HCT116 (cell line): Measurements from ENCODE around the gene TCFL5. TPM values are rescaled to one million over a fixed set of nuclear protein-coding genes. Genes with fewer than 3 reads are reported as not detected.

Experiments used
- ATAC-seq: fragments of 200-7000 bp; cut with Tn5 transposase; 2 replicates; pipeline ENCODE4 v1.9.1; 2020; ENCODE audit warnings: mild to moderate bottlenecking, moderate library complexity
- BruUV-seq: library from RNA; stranded (reverse); fragments of 400-500 nt; replicated peaks from 2 replicates; lab custom pipeline; 2021; lab: Mats Ljungman, UMichigan
- CTCF ChIA-PET: fragments of 300-600 bp; sonication (Branson Sonifier 250); formaldehyde crosslinking; loops from one replicate; lab custom pipeline; 2021; ENCODE audit warnings: antibody characterized with exemption; lab: Charles Lee
- POLR2A ChIA-PET: fragments of 300-600, 350-600 bp; sonication (Branson Sonifier 250); formaldehyde crosslinking; loops from one replicate; lab custom pipeline; 2021; ENCODE audit warnings: antibody characterized with exemption; lab: Charles Lee
- RAD21 ChIA-PET, 2 experiments: fragments of 300-600 bp; sonication (Branson Sonifier 250); formaldehyde crosslinking; loops; one replicate each; lab custom pipeline; 2023; ENCODE audit warnings: low total read pairs in 2 of 2; ENCODE audit not compliant: uncharacterized antibody in 2 of 2, unreplicated experiment in 2 of 2, low non-redundant PET in 1 of 2; lab: Charles Lee
- DNase-seq: peaks from one replicate; pipeline ENCODE4 v3.0.0-alpha.2; 2010; ENCODE audit warnings: low read depth, low spot score
- H2AFZ ChIP-seq: fragments of 200-600 bp; shearing (Covaris generic), sonication (generic); 2 replicates; pipeline ENCODE4 v1.6.1; 2017; ENCODE audit warnings: low read depth, mixed run types, mixed read lengths, antibody characterized with exemption, low read length; ENCODE audit not compliant: poor library complexity, severe bottlenecking
- H3K27ac ChIP-seq: 2 replicates; pipeline ENCODE4 v1.5.1; 2012; ENCODE audit warnings: low read depth, low read length
- H3K27me3 ChIP-seq: fragments of 200-600 bp; sonication (generic); 2 replicates; pipeline ENCODE4 v1.6.1; 2016; ENCODE audit warnings: mixed run types, low read length, mixed read lengths; ENCODE audit not compliant: insufficient read depth
- H3K36me3 ChIP-seq, 2 experiments: fragments of 200-500 bp in 1 of 2; fragments of 200-600 bp in 1 of 2; sonication (Bioruptor generic) in 1 of 2; sonication (generic) in 1 of 2; 2 replicates each; pipeline versions ENCODE4 v1.5.1 to v1.6.1; 2014 to 2016; ENCODE audit warnings: low read length in 2 of 2, inconsistent platforms in 1 of 2, mixed read lengths in 1 of 2, mixed run types in 1 of 2; ENCODE audit not compliant: insufficient read depth in 2 of 2, control insufficient read depth in 1 of 2
- H3K4me1 ChIP-seq, 2 experiments: fragments of 200-600 bp in 1 of 2; sonication (generic) in 1 of 2; 2 replicates each; pipeline versions ENCODE4 v1.5.1 to v1.6.1; 2012 to 2017; ENCODE audit warnings: low read length in 2 of 2, inconsistent platforms in 1 of 2, mild to moderate bottlenecking in 1 of 2, mixed read lengths in 1 of 2, mixed run types in 1 of 2, moderate library complexity in 1 of 2; ENCODE audit not compliant: insufficient read depth in 2 of 2, control insufficient read depth in 1 of 2
- H3K4me2 ChIP-seq: fragments of 200-600 bp; sonication (generic); 2 replicates; pipeline ENCODE4 v1.6.1; 2017; ENCODE audit warnings: mixed run types, low read length, mixed read lengths
- H3K4me3 ChIP-seq, 2 experiments: fragments of 200-600 bp in 1 of 2; sonication (generic) in 1 of 2; replicated peaks in 1 of 2; 2 replicates each; pipeline ENCODE4 v1.5.1; 2011 to 2016; ENCODE audit warnings: low read length in 2 of 2, control low read depth in 1 of 2, low read depth in 1 of 2, mild to moderate bottlenecking in 1 of 2, mixed read lengths in 1 of 2, mixed run types in 1 of 2
- H3K79me2 ChIP-seq: fragments of 200-600 bp; sonication (generic); 2 replicates; pipeline ENCODE4 v1.6.1; 2017; ENCODE audit warnings: mild to moderate bottlenecking, mixed run types, low read length, moderate library complexity, mixed read lengths; ENCODE audit not compliant: insufficient read depth
- H3K9ac ChIP-seq: fragments of 200-600 bp; sonication (generic); 2 replicates; pipeline ENCODE4 v1.6.1; 2016; ENCODE audit warnings: low read length, mixed read lengths
- H3K9me2 ChIP-seq: fragments of 200-600 bp; sonication (generic), shearing (Covaris generic); 2 replicates; pipeline ENCODE4 v1.6.1; 2017; ENCODE audit warnings: mixed run types, mild to moderate bottlenecking, moderate library complexity; ENCODE audit not compliant: insufficient read depth
- H3K9me3 ChIP-seq, 2 experiments: fragments of 200-500 bp in 1 of 2; fragments of 200-600 bp in 1 of 2; sonication (Bioruptor generic) in 1 of 2; sonication (generic) in 1 of 2; 2 replicates each; pipeline ENCODE4 v1.6.1; 2014 to 2017; ENCODE audit warnings: low read length in 2 of 2, mixed read lengths in 2 of 2, inconsistent platforms in 1 of 2, low read depth in 1 of 2, mild to moderate bottlenecking in 1 of 2, mixed run types in 1 of 2, moderate library complexity in 1 of 2; ENCODE audit not compliant: control insufficient read depth in 1 of 2, insufficient read depth in 1 of 2
- H4K20me1 ChIP-seq: fragments of 200-600 bp; sonication (generic), shearing (Covaris generic); 2 replicates; pipeline ENCODE4 v1.6.1; 2017; ENCODE audit warnings: mixed run types, mild to moderate bottlenecking, moderate library complexity; ENCODE audit not compliant: insufficient read depth
- CBX3 ChIP-seq: IDR thresholded peaks from 2 replicates; pipeline ENCODE4 v1.6.1; 2012; ENCODE audit warnings: low read depth
- CEBPB ChIP-seq: IDR thresholded peaks from 2 replicates; pipeline ENCODE4 v1.6.1; 2012; ENCODE audit warnings: low read depth
- EGR1 ChIP-seq: IDR thresholded peaks from 2 replicates; pipeline ENCODE4 v1.6.1; 2012; ENCODE audit warnings: low read depth
- ELF1 ChIP-seq: IDR thresholded peaks from 2 replicates; pipeline ENCODE4 v1.6.1; 2012; ENCODE audit warnings: low read depth, borderline replicate concordance
- EZH2 ChIP-seq: fragments of 200-600 bp; sonication (generic); IDR thresholded peaks from 2 replicates; pipeline ENCODE4 v1.6.1; 2017; ENCODE audit warnings: antibody characterized with exemption, mixed run types
- EZH2phosphoT487 ChIP-seq: fragments of 200-600 bp; IDR thresholded peaks from 2 replicates; pipeline ENCODE4 v1.6.1; 2018; ENCODE audit warnings: antibody characterized with exemption, borderline replicate concordance
- FOSL1 ChIP-seq: IDR thresholded peaks from 2 replicates; pipeline ENCODE4 v1.6.1; 2012; ENCODE audit warnings: low read depth
- JUND ChIP-seq: IDR thresholded peaks from 2 replicates; pipeline ENCODE4 v1.6.1; 2012
- POLR2AphosphoS5 ChIP-seq: IDR thresholded peaks from 2 replicates; pipeline ENCODE4 v1.6.1; 2011; ENCODE audit warnings: mild to moderate bottlenecking, low read depth, low read length, moderate library complexity
- RAD21 ChIP-seq: IDR thresholded peaks from 2 replicates; pipeline ENCODE4 v1.6.1; 2012; ENCODE audit warnings: low read depth, mild to moderate bottlenecking
- SIN3A ChIP-seq: IDR thresholded peaks from 2 replicates; pipeline ENCODE4 v1.6.1; 2012; ENCODE audit warnings: low read depth
- SP1 ChIP-seq: IDR thresholded peaks from 2 replicates; pipeline ENCODE4 v1.6.1; 2012; ENCODE audit warnings: low read depth
- SRF ChIP-seq: IDR thresholded peaks from 2 replicates; pipeline ENCODE4 v1.6.1; 2012; ENCODE audit warnings: low read depth
- TCF7L2 ChIP-seq: IDR thresholded peaks from 2 replicates; pipeline ENCODE4 v1.7.0; 2011; ENCODE audit warnings: borderline replicate concordance, inconsistent platforms; ENCODE audit not compliant: insufficient read depth, insufficient read length; ENCODE audit errors: extremely low read depth
- ZFX ChIP-seq: fragments of 450-650 bp; IDR thresholded peaks from 2 replicates; pipeline ENCODE4 v1.6.1; 2017
- ZNF274 ChIP-seq: fragments of 200-500 bp; sonication (Bioruptor generic); IDR thresholded peaks from 2 replicates; pipeline ENCODE4 v1.6.1; 2014; ENCODE audit warnings: mild to moderate bottlenecking, low read depth, low read length, inconsistent platforms
- intact Hi-C: fragments of 100-400 bp; cut with micrococcal nuclease; formaldehyde crosslinking; loops from 2 replicates; pipeline ENCODE4 v1.10.0; 2022
- total RNA-seq: library from RNA; stranded (reverse); gene quantifications from one replicate; pipeline ENCODE4 v1.2.1, GENCODE V29; 2021; ENCODE audit not compliant: unreplicated experiment
- TF ChIP-seq, protein P1 (sequence below), 3 experiments: fragments of 200-600 bp in 1 of 3; sonication (generic) in 1 of 3; IDR thresholded peaks in 2 of 3; conservative IDR thresholded peaks in 1 of 3; 2 replicates each; pipeline ENCODE4 v1.5.1; 2012 to 2017; ENCODE audit warnings: low read depth in 2 of 3, low read length in 2 of 3, antibody characterized with exemption in 1 of 3, borderline replicate concordance in 1 of 3, control low read depth in 1 of 3, mild to moderate bottlenecking in 1 of 3, mixed read lengths in 1 of 3, mixed run types in 1 of 3, moderate library complexity in 1 of 3; ENCODE audit not compliant: insufficient read depth in 1 of 3
- TF ChIP-seq, protein P2 (sequence below): IDR thresholded peaks from 2 replicates; pipeline ENCODE4 v1.6.1; 2012
- TF ChIP-seq, protein P3 (sequence below): IDR thresholded peaks from 2 replicates; pipeline ENCODE4 v1.6.1; 2011; ENCODE audit warnings: mild to moderate bottlenecking, low read length, moderate library complexity; ENCODE audit not compliant: insufficient replicate concordance; ENCODE audit errors: extremely low read depth
- TF ChIP-seq, protein P4 (sequence below): IDR thresholded peaks from 2 replicates; pipeline ENCODE4 v1.6.1; 2012

TCFL5 gene
- total RNA-seq, 1 experiment from 2014 or later: 20.4 TPM

DNA sequence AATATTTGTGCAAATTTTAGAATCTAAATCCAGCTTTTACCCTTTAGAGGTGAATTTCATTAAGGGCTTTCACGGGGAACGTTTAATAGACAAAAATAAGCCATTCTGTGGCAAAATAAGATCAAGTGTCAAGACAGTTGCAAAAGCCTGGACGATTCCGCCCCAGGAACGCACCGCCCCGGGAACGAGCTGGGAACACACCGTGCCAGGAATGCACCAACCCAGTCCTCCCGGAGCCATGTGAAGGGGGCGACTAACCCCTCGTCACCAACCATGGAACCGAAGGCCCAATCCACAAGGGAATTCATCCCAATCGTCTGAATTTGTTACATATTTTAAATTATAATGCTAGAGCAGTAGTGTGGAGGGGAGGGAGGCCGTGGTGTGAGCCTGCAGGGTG, 20.8 kb upstream of the TCFL5 start:
- H3K9me2 ChIP-seq: no peaks in the 10 kb centered on the region
- no peaks in the 10 kb centered on the region for H3K27me3 ChIP-seq
- H3K4me2 ChIP-seq: no peak overlapping the region
- H3K79me2 ChIP-seq: no peaks in the 10 kb centered on the region
- no peaks in the 10 kb centered on the region for H4K20me1 ChIP-seq
- no peak overlapping the region for H3K9ac ChIP-seq
- H3K4me3 ChIP-seq: no peak overlapping the region
- BruUV-seq: no TSS peak
- DNase-seq: no peak
- no peaks in the 10 kb centered on the region for H3K4me1 ChIP-seq
- no peaks in the 10 kb centered on the region for H3K9me3 ChIP-seq
- no peak for ATAC-seq
- ChIA-PET CTCF (no interaction called here), RAD21 (no interaction called here), POLR2A (no interaction called here)
- H3K36me3 ChIP-seq: no peaks in the 10 kb centered on the region
- H3K27ac ChIP-seq: no peak overlapping the region
- no peak for TF ChIP-seq EZH2phosphoT487
- TF ChIP-seq CBX3: no peak
- TF ChIP-seq TCF7L2: no peak
- no peak for TF ChIP-seq SRF
- TF ChIP-seq RAD21: no peak
- TF ChIP-seq ZNF274: no peak
- TF ChIP-seq EZH2: no peak
- TF ChIP-seq ZFX: no peak
- TF ChIP-seq JUND: no peak
- TF ChIP-seq, protein P1, sequence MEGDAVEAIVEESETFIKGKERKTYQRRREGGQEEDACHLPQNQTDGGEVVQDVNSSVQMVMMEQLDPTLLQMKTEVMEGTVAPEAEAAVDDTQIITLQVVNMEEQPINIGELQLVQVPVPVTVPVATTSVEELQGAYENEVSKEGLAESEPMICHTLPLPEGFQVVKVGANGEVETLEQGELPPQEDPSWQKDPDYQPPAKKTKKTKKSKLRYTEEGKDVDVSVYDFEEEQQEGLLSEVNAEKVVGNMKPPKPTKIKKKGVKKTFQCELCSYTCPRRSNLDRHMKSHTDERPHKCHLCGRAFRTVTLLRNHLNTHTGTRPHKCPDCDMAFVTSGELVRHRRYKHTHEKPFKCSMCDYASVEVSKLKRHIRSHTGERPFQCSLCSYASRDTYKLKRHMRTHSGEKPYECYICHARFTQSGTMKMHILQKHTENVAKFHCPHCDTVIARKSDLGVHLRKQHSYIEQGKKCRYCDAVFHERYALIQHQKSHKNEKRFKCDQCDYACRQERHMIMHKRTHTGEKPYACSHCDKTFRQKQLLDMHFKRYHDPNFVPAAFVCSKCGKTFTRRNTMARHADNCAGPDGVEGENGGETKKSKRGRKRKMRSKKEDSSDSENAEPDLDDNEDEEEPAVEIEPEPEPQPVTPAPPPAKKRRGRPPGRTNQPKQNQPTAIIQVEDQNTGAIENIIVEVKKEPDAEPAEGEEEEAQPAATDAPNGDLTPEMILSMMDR (IDR thresholded peaks at IDR 0.05 in 2 of 3, conservative IDR thresholded peaks at IDR 0.05 in 1 of 3; ENCODE audit: borderline replicate concordance in 1 of 3, insufficient read depth in 1 of 3, low read depth in 2 of 3, low read length in 2 of 3): no peak
- TF ChIP-seq ELF1: no peak
- TF ChIP-seq SP1: no peak
- TF ChIP-seq EGR1: no peak
- TF ChIP-seq, protein P2, sequence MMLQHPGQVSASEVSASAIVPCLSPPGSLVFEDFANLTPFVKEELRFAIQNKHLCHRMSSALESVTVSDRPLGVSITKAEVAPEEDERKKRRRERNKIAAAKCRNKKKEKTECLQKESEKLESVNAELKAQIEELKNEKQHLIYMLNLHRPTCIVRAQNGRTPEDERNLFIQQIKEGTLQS: no peak
- TF ChIP-seq FOSL1: no peak
- TF ChIP-seq, protein P3, sequence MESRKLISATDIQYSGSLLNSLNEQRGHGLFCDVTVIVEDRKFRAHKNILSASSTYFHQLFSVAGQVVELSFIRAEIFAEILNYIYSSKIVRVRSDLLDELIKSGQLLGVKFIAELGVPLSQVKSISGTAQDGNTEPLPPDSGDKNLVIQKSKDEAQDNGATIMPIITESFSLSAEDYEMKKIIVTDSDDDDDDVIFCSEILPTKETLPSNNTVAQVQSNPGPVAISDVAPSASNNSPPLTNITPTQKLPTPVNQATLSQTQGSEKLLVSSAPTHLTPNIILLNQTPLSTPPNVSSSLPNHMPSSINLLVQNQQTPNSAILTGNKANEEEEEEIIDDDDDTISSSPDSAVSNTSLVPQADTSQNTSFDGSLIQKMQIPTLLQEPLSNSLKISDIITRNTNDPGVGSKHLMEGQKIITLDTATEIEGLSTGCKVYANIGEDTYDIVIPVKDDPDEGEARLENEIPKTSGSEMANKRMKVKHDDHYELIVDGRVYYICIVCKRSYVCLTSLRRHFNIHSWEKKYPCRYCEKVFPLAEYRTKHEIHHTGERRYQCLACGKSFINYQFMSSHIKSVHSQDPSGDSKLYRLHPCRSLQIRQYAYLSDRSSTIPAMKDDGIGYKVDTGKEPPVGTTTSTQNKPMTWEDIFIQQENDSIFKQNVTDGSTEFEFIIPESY: no peak
- no peak for TF ChIP-seq CEBPB
- no peak for TF ChIP-seq SIN3A
- TF ChIP-seq, protein P4, sequence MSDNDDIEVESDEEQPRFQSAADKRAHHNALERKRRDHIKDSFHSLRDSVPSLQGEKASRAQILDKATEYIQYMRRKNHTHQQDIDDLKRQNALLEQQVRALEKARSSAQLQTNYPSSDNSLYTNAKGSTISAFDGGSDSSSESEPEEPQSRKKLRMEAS: no peak
- TF ChIP-seq POLR2AphosphoS5: no peak
- intact Hi-C loops: no loop called here
- H2AFZ ChIP-seq: no peak overlapping the region
